A549 (cell line): ENCODE results near the gene TESMIN.

ENCODE experiments used
- CBX2 ChIP-seq: fragments of 200-600 bp; sonication (generic); IDR thresholded peaks from 2 replicates; pipeline ENCODE4 v1.6.1; 2016; ENCODE audit warnings: low read depth, mild to moderate bottlenecking, borderline replicate concordance
- CTCF ChIP-seq: fragments of >200 bp; sonication (Bioruptor Twin); formaldehyde crosslinking; IDR thresholded peaks from 3 replicates; pipeline ENCODE4 v1.5.1; 2016
- EP300 ChIP-seq, 2 experiments: fragments of >200 bp; sonication (Bioruptor Twin); formaldehyde crosslinking; IDR thresholded peaks; 2 replicates in 1 of 2; 3 replicates in 1 of 2; pipeline ENCODE4 v1.6.1; 2016 to 2017
- ESRRA ChIP-seq: fragments of 150-350 bp; IDR thresholded peaks from 2 replicates; pipeline ENCODE4 v1.6.1; 2014; ENCODE audit warnings: mild to moderate bottlenecking, low read length, borderline replicate concordance
- HDAC2 ChIP-seq: fragments of 200-600 bp; sonication (generic); IDR thresholded peaks from 2 replicates; pipeline ENCODE4 v1.6.1; 2016
- JUN ChIP-seq, 2 experiments: fragments of >200 bp; sonication (Bioruptor Twin); formaldehyde crosslinking; IDR thresholded peaks; 2 replicates in 1 of 2; 3 replicates in 1 of 2; pipeline ENCODE4 v1.6.1; 2016 to 2017
- JUNB ChIP-seq: fragments of >200 bp; sonication (Bioruptor Twin); formaldehyde crosslinking; IDR thresholded peaks from 2 replicates; pipeline ENCODE4 v1.6.1; 2016
- POLR2A ChIP-seq: IDR thresholded peaks from 2 replicates; pipeline ENCODE4 v1.6.1; 2012; ENCODE audit warnings: mild to moderate bottlenecking, low read length
- POLR2AphosphoS2 ChIP-seq: conservative IDR thresholded peaks from 2 replicates; pipeline ENCODE4 v1.6.1; 2012; ENCODE audit warnings: low read length, improper control_type of control experiment, inconsistent platforms
- RFX5 ChIP-seq: fragments of 450-650 bp; IDR thresholded peaks from 2 replicates; pipeline ENCODE4 v1.7.1; 2014; ENCODE audit warnings: antibody characterized with exemption, mild to moderate bottlenecking, moderate library complexity
- RNF2 ChIP-seq: fragments of 200-600 bp; sonication (generic); IDR thresholded peaks from 2 replicates; pipeline ENCODE4 v1.6.1; 2016; ENCODE audit warnings: low read depth, mild to moderate bottlenecking, antibody characterized with exemption, moderate library complexity, borderline replicate concordance
- USF2 ChIP-seq: fragments of 450-650 bp; IDR thresholded peaks from 2 replicates; pipeline ENCODE4 v1.6.1; 2014; ENCODE audit warnings: antibody characterized with exemption
- TF ChIP-seq, protein P1 (sequence below): IDR thresholded peaks from 2 replicates; pipeline ENCODE4 v1.6.1; 2012
- TF ChIP-seq, protein P2 (sequence below): fragments of 200-600 bp; sonication (generic); IDR thresholded peaks from 2 replicates; pipeline ENCODE4 v1.6.1; 2016; ENCODE audit warnings: antibody characterized with exemption, mild to moderate bottlenecking, moderate library complexity

DNA sequence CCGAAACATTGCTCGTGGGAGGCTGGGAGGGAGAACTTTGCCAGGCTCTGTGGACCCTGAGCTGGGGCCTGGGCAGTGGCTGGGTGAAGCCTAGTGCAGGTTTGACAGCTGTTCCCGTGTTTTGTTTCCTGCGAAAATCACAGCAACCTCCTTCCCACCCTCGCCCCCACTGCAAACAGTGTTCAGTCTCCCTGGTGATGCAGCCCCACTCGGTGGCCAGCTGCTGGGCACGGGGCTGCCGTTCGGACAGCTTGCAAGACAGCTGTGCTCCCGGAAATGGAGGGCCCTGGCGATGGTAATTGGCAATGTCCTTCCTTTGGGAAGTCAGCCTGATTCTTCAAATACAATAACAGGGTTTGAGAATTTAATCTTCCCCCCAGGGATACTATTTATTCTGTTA lies 77.3 kb downstream of the TESMIN start:
- no peak for TF ChIP-seq JUNB
- TF ChIP-seq CTCF: no peak
- TF ChIP-seq HDAC2: no peak
- TF ChIP-seq USF2: no peak
- TF ChIP-seq, protein P1, sequence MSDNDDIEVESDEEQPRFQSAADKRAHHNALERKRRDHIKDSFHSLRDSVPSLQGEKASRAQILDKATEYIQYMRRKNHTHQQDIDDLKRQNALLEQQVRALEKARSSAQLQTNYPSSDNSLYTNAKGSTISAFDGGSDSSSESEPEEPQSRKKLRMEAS: no peak
- TF ChIP-seq JUN (IDR thresholded peaks at IDR 0.05): no peak
- TF ChIP-seq EP300 (IDR thresholded peaks at IDR 0.05): no peak
- no peak for TF ChIP-seq POLR2AphosphoS2
- TF ChIP-seq, protein P2, sequence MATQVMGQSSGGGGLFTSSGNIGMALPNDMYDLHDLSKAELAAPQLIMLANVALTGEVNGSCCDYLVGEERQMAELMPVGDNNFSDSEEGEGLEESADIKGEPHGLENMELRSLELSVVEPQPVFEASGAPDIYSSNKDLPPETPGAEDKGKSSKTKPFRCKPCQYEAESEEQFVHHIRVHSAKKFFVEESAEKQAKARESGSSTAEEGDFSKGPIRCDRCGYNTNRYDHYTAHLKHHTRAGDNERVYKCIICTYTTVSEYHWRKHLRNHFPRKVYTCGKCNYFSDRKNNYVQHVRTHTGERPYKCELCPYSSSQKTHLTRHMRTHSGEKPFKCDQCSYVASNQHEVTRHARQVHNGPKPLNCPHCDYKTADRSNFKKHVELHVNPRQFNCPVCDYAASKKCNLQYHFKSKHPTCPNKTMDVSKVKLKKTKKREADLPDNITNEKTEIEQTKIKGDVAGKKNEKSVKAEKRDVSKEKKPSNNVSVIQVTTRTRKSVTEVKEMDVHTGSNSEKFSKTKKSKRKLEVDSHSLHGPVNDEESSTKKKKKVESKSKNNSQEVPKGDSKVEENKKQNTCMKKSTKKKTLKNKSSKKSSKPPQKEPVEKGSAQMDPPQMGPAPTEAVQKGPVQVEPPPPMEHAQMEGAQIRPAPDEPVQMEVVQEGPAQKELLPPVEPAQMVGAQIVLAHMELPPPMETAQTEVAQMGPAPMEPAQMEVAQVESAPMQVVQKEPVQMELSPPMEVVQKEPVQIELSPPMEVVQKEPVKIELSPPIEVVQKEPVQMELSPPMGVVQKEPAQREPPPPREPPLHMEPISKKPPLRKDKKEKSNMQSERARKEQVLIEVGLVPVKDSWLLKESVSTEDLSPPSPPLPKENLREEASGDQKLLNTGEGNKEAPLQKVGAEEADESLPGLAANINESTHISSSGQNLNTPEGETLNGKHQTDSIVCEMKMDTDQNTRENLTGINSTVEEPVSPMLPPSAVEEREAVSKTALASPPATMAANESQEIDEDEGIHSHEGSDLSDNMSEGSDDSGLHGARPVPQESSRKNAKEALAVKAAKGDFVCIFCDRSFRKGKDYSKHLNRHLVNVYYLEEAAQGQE: no peak
- no peak for TF ChIP-seq RNF2
- no peak for TF ChIP-seq POLR2A
- no peak for TF ChIP-seq RFX5
- no peak for TF ChIP-seq ESRRA
- TF ChIP-seq CBX2: no peak
